ENCODE measurements around the gene GAL3ST3.
A peak's percentile ranks its signal among the peaks of the same experiment; 100 is the strongest.
"Not testable (repeated sequence)": the region's sequence is repeated elsewhere in the genome, so short reads cannot be mapped to it uniquely, and the experiment has no call there.

GAL3ST3 gene

DNA sequence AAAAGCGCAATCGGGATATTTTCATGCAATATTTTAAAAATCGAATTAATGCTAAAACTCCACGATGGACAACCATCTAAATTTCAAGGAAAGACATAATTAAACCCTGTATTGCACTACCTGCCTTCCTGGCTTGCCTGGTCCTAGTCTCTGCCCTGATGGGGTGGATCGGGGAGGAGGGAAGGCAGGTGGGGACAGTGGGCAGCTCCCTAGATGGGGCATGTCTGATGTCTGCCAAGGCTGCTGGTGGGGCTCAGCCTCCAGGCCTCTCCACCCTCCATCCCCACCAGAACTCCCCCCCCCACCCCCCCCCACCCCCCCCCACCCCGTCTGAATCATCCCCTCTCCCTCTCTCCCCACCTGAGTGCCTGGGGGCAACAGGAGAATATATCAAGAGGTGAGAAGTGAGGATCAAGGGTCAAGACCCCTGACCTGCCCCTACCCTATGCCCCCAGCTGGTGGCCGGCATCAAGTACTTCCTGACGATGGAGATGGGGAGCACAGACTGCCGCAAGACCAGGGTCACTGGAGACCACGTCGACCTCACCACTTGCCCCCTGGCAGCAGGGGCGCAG lies 36.5 kb downstream of the GAL3ST3 start:
- no peak for DNase-seq

DNA sequence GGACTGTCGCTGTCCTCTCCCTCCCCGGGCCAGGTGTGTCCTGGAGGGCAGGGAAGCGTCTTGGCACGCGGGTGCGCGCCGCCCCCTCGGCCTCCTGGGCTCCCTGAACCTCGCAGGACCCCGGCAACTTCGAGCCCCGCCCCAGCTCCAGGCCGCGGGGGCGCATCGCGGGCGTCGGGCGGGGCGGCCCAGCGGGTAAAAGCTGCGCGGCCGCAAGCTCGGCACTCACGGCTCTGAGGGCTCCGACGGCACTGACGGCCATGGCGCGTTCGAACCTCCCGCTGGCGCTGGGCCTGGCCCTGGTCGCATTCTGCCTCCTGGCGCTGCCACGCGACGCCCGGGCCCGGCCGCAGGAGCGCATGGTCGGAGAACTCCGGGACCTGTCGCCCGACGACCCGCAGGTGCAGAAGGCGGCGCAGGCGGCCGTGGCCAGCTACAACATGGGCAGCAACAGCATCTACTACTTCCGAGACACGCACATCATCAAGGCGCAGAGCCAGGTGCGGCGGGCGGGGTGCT lies 37.1 kb downstream of the GAL3ST3 start, which contains the start of gene CST6:
Gene CST6, plus strand, starts transcription at position 224 of the 519 bp plus-strand sequence. Its CDS starts 37 bp downstream, at position 261.
- no peak for DNase-seq

DNA sequence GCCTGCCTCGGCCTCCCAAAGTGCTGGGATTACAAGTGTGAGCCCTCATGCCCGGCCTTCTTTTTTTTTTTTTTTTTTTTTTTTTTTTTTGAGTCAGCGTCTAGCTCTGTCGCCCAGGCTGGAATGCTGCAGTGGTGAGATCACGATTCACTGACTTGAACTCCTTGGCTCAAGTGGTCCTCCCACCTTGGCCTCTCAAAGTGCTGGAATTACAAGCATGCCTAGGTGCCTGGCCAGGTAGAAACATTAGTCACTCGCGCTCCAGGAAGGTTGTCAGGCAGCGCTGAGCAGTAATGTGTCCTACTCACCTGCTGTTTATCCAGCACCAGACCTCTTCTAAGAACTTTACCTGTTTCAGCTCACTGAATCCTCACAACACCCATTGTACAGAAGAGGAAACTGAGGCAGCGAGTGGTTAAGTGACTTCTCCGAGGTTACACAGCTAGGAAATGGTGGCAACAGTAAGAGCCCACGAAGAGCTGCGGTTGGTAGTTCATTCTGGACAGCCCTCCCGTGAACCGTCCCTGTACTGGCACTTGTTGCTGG lies 37.6 kb downstream of the GAL3ST3 start:
- no peak for DNase-seq

DNA sequence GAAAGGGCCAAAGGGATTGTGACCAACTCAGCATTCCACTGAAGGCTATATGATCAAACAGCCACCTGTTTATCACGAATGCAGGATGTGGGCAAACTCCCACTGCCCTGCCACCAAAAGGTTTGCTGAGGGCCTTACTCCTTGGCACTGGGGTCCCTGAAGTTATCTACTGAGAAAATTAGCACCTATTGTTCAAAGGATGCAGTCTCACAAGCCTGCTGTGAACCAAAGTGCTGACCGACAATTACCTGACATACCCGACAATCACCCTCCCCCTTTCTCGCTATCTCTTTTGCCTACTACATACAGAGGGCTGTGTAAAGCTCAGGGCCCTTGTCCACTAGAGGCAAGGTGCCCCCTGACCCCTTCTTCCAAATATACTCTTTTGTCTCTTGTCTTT lies 38.9 kb downstream of the GAL3ST3 start:
- DNase-seq: not testable (repeated sequence)

DNA sequence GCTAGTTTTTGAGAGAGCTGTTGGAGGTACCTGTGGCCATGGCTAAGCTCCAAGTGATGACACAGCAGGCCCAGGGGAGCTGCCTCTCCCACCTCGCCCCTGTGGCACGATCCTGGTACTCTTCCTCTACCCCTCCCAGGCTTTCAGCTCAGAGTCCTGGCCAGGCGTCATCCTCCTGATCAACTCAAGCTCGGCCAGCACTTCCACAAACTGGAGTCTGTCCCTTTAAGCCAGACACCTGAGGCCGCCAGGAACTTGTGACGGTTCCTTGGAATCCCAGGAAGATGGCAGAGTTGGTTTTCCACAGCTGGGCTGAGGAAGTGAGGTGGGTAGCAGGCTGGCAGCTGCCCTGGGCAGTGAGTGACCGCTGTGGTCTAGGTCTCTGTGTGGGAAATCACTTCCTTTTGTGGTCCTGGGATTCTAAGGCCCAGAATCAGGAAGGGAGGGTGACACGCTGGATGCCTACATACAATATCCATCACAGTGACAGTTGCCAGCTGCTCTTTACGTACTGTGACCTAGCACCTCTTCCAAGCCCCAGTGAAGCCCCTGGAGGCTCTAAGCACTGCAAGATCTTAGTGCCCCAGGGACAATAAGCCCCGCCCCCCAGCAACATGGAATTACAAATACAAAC lies 40.4 kb downstream of the GAL3ST3 start:
- DNase-seq: no peak

DNA sequence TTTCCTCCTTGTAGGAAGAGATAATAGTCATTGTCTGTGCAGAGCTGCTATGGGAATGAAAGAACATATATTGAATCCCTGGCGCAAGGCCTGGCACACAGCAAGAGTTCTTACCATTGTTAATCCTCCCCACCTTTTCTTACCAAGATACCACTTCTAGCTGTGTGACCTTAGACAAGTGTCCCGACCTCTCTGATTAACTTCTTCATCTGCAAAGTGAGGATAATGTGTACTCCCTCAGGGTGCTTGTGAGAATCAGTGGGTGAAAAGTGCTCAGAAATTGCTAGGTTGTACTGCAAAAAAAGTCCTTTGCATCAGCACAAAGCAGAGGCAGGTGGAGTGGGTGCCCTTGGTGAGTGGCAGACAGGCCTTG lies 40.9 kb downstream of the GAL3ST3 start:
- no peak for DNase-seq

DNA sequence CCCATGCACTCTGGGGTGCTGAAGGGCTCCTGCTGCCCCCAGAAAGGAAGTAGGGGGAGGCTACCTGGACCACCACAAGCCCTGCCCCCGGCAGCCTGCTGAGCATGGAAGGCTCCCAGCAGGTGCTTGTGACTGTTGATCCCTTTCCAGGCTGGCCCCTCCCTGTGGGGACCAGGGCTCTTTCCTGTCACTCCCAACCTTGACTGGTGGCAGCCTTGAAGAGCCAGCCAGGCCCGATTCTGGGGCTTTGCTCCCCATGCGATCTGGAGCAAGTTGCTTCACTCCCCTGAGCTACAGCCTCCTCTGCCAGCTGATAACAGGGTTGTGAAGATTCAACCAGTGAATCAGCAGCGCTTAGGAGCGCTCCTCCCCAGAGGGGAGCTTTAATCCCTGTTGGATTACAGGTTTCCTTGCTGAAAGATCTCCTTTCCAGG lies 41.7 kb downstream of the GAL3ST3 start:
- DNase-seq: no peak

DNA sequence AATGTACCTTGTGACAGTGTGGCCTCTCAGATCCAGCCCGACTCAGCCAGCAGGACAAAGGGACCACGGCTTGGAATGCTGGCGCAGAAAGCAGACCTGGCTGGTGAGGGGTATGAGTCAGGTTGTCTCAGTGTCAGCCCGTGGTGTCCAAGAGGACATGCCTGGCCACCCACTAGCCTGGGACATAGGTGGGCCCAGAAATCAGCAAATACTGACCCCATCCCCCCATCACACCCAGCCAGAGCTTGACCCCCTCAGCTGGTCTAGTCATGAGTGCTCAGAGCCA lies 42.1 kb downstream of the GAL3ST3 start:
- DNase-seq: no peak

DNA sequence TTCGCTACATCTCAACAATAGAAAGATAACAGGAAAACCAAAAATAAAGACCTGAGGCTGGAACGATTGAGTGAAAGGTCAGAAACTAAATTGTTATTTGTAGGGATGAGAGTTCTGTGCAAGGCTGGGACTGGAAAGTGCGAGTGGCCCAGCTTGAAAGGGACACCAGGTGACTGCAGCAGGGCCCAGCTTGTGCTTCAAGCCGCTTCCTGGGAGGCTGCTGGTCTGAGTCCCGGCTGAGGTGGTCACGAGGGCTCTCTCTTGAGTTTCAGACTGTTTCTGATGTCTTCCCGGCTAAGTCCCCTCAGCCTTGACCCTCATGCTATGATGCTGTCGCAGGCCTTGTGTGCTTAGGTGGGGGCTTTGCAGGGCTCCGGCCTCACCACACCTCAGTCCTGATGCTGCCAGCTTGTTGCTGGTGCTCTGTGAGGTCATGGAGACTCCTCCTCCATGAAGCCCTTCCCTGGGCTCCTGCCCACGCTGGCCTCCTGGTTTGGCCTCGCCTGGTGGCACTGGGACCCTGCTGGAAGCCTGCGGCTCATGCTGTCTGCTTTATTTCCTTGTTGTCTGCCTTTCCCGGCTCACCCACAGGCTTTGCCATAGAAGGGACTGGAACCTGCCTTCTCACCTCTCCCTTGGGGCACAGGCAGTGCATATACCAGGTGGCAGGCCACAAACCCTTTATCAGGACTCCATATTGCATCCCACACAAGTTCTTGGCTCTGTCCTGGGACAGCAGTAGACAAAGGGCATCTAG lies 42.6 kb downstream of the GAL3ST3 start:
- no peak for DNase-seq

DNA sequence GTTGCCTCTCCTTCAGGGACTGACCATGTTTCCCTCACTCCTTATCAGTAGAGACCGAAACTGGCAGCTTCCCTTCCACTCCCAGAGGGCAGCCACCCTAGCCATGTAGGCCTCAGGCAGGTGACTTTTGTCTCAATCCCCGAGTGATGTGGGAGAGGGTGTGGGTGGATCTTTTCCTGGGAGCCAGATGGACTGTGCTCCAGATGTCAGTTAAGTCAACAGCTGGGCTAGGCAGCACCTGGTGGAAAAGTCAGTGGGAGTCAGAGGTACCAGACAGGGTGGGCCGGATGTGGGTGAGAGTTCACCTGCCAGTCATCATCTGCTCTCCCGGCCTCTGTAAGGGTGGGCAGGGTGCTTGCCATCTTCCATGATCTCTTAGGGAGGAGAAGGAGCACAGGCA lies 44.8 kb downstream of the GAL3ST3 start:
- no peak for DNase-seq

DNA sequence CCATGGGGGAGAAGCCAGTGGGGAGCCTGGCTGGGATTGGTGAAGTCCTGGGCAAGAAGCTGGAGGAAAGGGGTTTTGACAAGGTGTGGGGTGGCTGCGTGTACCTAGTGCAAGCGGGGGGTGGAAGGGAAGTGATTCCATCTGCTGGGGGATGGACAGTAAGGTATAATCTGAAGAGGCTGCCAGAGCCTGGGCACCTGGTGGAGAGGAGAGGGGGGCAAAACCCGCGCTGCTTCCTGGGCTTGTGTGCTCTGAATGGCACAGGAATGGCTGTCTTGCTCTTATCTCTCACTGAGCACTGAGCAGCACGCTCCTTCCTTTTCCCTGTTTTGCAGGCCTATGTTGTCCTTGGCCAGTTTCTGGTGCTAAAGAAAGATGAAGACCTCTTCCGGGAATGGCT lies 45.7 kb downstream of the GAL3ST3 start:
- no peak for DNase-seq

DNA sequence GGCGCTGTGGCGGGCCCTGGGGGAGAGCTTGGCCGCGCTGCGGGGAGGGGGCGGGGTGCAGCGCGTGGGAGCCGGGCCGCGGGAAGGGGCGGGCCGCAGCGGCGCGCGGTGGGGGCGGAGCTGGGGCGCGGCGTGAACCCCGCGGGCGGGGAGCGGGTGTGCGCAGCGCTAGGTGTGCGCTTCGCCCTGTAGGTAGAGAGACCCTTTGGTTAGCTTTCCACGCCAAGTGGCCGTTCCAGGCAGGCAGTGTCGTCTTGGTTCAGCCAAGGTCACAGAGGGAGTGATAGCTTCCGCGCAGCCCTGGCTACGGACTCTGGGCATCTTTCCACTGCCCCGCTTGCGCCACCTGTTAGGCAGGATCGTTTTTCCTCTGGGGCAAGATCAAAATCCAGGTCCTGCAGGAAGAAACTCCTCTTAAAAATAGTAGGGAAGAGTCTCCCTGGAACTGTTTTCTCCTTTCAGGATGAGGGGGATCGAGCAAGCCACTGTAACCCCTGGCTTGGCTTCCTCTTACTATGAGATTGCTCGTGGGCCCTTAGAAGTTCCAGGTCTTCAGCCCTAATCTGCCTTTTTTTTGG lies 46.2 kb downstream of the GAL3ST3 start:
- no peak for DNase-seq

DNA sequence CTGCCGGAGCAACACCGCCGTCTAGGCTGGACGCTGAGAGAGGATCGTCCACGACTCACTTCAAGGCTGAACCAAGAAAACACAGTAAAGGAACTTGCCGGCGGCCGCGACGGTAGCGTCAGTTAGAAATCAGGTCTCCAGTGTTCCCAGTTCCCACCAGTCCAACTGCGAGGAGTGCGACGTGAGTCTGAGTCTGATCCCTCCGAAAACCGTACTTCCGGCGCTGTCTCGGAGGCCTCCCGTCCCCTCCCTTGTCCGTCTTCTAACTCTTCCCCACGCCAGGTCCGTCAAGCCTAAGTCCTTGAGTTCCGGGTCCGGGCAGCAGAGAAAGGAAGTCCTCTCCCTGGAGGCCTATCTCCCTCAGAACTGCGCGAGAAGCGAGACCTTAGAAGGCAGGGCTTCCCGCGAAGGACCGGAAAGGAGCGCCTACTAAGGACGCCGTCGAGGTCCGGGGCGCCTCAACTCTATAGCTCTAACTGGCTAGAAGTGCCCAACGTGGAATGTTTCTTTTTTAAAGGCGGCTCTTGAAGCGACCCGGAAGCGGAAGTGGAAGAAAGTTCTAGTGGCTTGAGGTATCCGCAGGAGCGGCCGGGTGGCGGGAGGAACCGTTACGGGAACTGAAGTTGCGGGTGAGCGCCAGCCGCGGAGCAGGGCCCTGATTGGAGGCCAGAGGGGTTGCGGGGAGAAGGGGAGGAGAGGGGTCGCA lies 46.9 kb downstream of the GAL3ST3 start, which contains the start of the genes BANF1 and EIF1AD:
Gene BANF1, plus strand, starts transcription at position 562 of the 706 bp plus-strand sequence. CDS start 748 bp downstream, outside the sequence.
Gene EIF1AD, minus strand, starts transcription at position 216 of the 706 bp plus-strand sequence. CDS start 1,768 bp downstream, outside the sequence.
- DNase-seq: peak; percentile 98

DNA sequence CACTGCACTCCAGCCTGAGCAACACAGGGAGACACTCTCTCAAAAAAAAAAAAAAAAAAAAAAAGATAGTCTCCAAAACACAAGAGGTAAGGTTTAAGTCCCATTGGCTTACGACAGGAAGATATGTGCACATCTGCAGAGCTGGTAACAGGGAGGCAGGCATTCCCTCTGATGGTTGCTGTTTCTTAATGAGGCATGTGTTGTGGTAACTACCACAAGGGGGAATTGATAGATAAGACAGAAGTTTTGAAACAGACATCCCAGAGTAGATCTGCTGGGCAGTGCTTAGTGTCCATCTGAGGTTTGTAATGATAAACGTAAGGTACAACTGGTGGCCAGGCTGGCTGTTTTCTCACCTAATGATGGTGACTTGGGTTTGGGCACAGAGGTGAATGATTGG lies 51.7 kb downstream of the GAL3ST3 start:
- DNase-seq: no peak

DNA sequence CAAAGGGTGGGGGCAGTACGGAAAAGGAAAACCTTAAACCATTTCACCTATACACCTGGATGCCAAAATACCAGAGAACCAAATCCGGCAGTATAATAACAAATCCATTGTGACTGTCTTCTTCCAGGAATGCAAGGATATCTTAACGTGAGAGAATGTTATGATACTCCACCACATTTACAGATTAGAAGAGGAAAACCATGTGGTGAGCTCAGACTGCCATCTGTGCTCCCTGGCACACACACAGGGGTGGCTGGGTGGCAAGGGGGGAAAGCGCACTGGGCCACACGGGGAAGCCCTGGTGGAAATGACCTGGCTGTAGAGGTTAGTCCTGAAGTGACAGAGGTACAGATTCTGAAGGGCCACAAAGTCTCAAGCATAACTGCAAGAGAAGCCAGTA lies 56.9 kb downstream of the GAL3ST3 start:
- DNase-seq: no peak
